ENCODE measurements around the gene SEMA7A.
"Not testable (repeated sequence)": the region's sequence is repeated elsewhere in the genome, so short reads cannot be mapped to it uniquely, and the experiment has no call there.

SEMA7A gene

DNA sequence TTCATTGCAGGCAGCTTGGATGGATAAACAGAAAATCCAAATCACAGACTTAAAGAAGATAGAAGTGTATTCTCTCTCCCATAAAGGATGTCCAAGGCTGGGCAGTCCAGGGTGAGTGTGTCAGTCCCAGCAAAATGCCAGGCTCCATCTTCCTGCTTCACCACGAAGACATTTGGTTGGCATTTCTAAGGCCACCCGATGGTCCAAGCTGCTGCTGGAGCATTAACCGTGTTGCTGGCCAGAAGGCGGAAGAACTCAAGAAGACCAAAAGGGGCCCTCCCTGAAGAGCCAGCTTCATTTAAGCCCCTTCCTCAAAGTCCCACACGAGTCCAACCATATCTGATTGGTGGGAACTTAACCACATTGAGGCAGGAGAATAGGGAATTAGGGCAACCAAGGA lies 63.3 kb downstream of the SEMA7A start:
- DNase-seq, result no peak

DNA sequence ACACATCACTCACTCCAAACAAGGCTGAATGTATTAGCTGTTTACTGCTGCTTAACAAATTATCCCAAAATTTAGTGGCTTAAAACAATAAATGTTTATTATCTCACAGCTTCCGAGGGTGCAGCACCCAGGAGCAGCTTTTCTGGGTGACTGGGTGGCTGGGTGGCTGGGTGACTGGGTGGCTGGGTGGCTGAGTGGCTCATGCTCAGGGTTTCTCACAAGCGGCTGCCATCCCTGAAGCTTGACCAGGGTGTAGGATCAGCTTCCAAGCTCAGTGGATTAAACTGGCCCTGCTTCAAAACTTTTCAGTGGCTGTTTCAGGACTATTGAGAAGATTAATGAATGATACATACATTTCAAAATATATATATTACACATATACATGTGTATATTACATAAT lies 64.0 kb downstream of the SEMA7A start:
- no peak for DNase-seq

DNA sequence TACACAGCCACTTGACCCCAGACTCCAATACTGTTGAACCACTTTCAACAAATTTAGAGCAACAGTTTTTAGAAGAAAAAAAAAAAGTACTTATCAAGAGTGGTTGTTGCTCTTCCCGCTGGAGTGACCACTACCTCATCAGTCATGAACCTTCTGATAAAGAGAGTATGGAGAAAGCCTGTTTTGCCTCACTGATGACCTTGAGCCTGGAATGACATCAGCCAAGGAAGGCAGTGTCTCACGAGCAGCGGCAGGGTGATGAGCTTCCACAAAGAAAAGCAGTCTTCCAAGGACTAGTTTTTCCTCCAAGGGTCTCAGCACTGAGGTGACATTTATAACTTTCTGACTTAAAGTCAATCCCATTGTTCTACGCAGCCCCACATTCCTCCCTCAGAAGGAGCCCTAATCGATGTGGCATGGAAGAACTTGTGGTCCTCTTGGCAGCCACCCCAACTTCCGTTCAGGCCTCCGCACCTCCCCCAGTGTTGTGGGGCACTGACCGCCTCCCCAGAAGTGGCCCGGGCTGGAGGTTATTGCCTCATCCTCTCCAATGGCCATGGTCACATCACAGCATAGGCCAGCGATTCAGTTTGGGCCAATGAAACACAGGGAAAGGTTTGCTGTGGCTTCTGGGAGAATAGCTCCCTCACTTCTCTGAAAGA lies 64.5 kb downstream of the SEMA7A start:
- peak in 1 of 4 experiments; percentile 13 for DNase-seq

DNA sequence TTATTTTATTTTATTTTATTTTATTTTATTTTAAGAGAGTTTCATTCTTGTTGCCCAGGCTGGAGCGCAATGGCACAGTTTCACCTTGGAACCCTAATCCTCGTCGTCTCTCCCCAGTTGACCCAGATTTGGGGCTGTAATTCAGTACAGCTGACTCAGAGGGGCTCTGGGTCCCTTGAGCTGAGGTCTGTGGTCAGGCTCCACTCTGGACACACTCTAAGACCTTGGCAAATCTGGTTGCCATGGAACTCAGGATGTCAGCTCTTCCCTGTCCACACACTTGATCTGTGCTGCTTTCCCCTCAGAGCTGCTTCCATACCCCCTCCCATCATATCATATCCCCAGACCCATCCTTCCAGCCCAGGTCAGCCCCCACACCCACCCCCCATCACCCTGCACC lies 65.6 kb downstream of the SEMA7A start:
- DNase-seq, result no peak

DNA sequence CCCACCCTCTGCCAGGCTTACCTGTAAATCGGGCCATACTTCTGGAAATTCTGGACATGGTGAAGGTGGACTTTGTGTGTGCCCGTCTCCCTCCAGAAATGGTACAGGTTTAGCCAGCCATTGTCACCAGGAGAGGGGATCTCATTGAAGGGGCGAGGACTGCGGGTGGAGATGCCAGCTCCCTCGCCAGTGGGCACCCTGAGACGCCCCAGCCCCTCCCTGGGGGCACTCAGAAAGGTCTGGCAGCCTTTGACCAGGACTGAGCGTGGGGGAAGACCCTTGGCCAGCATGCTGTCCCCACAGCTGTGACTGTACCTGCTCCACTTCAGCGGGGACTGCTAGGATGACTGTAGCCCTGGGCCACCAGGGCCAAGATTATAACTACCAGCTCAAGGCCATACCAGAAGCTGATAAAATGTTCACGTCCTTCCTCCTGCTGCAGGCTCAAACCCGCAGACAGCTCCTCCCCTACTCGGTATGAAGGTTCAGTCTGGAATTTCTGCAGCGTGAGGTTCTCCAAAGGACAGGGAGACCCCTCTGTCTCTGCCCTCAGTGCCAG lies 66.4 kb downstream of the SEMA7A start, which contains the start of gene CYP11A1:
CYP11A1 (minus strand) TSS at position 351 of the 559 bp plus-strand sequence; CDS start at position 290, 61 bp downstream.
- no peak for DNase-seq

DNA sequence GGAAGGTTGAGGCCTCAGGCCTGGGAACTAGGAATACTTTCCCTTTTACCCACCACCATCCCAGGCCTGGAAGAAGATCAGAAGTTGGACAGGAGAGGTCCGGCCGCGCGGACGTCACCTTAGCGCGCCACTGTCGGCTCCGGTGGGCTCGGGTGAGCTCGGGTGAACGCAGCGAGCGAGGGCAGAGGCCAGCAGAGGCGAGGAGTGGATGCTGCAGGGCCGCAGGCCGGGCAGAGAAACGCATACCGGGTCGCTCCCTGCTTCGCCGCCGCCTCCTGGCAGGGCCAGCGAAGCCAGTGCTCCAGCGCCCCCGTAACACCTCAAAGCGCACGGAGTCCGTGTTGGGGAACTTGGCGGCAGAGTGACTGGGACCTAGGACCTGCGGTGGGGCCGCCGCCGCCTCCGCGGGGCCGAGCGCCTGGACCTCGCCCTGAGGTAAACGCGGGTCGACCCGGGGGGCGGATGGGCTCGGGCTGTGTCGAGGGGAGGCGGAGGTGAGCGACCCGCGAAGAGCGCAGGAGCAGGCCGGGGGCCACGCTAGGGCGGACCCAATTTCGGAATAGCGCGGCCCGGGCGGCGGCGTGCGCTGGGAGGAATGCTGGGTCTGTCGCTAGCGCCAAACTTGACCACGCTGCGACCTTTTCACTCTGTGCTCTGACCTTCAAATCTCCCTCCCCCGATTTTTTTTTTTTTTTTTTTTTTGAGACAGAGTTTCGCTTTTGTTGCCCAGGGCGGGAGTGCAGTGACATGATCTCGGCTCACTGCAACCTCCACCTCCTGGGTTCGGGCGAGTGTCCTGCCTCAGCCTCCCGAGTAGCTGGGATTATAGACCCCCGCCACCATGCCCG lies 67.9 kb downstream of the SEMA7A start:
- DNase-seq, result peak in 3 of 4 experiments; percentile 19 to 50 (median 33)

DNA sequence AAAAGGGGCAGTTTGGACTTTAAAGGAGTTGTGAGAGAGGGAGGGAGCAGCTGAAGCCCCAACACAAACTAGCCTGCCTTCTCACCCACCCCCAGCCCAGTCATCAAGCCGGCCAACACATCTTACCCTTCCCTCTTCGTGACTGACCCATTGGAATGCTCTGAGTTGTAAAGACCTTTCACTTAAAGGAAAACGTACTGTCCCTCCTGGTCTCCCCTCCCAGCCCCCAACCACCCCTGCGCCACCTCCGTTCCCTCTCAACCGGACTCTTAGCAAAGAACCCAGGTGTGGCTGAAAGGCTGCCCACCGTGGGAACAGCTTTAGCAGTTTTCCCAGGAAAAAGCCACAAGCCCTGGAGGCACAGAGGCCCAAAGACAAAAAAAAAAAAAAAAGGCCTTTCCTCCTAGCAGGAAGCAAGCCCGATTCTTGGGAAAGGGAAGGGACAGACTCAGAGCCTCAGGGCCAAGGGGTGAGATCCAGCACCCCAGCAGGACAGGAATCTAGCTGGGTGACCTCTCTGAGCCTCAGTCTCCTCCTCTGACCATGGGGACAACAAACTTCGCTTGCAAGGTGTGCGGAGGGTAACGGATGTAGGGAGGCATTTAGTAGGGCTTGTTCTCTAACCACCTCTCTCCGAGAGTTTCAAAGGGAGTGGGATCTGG lies 68.7 kb downstream of the SEMA7A start:
- no peak for DNase-seq

DNA sequence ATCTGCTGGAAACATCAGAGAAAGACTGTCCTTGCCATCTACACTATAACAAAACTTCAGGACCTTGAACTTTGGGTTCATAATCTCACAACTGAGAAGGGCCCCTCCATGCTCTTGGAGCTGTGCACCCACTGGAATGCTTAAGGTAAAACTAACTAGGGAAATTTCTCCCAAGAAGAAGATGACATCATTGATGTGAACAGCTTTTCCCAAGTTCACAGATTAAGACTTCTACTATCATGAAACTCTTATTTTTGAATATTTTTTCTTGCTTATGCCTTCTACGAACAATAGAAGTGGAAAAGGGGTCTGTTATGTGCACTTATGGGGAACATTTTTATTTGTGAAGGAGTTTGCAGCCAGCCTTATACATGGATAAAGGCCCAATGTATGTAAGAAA lies 71.3 kb downstream of the SEMA7A start:
- no peak for DNase-seq

DNA sequence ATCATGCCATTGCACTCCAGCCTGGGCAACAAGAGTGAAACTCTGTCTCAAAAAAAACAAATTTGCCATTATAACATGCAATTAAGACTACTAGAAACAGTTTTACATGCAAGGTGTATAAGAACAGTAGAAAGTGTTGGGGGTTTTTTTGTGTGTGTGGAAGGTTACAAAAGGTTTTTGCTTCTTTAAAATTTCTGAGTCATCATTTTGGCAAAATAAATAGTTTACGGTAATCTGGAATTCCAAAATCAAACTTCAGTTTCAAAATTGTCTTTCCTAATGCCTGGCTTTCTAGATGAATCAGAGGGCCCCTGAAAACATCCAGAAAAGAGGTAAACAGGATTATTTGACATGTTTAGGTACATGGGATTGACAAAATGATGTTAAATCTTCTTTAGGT lies 72.9 kb downstream of the SEMA7A start:
- not testable (repeated sequence) for DNase-seq

DNA sequence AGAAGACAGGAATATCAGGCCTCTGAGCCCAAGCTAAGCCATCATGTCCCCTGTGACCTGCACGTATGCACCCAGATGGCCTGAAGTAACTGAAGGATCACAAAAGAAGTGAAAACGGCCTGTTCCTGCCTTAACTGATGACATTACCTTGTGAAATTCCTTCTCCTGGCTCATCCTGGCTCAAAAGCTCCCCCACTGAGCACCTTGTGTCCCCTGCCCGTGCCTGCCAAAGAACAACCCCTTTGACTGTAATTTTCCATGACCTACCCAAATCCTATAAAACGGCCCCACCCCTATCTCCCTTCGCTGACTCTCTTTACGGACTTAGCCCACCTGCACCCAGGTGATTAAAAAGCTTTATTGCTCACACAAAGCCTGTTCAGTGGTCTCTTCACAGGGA lies 74.4 kb downstream of the SEMA7A start:
- not testable (repeated sequence) for DNase-seq
